Stomach (tissue), 9 donors: ENCODE data around the gene DDAH1. TPM values are rescaled to one million over a fixed set of nuclear protein-coding genes. Genes with fewer than 3 reads are reported as not detected.
A peak's percentile ranks its signal among the peaks of the same experiment; 100 is the strongest.

ENCODE experiments used
- DNase-seq, 2 donors: peaks; one replicate each; pipeline versions ENCODE4 v3.0.0 to v3.0.0-alpha.2; 2013 to 2019
- H3K27ac ChIP-seq, 5 donors: fragments of 200-600 bp in 4 of 5; sonication (generic) in 4 of 5; one replicate each; pipeline ENCODE4 v1.5.1; 2013 to 2019; ENCODE audit warnings: mild to moderate bottlenecking in 1 of 5, moderate library complexity in 1 of 5
- H3K27me3 ChIP-seq, 3 donors: fragments of 200-600 bp; sonication (generic); one replicate each; pipeline ENCODE4 v1.5.1; 2017 to 2019; ENCODE audit warnings: mixed run types in 1 of 3
- H3K36me3 ChIP-seq, 4 donors: fragments of 200-600 bp; sonication (generic); 1 replicate in 3 of 4; 2 replicates in 1 of 4; pipeline ENCODE4 v1.5.1; 2016 to 2019
- H3K4me1 ChIP-seq, 4 donors: fragments of 200-600 bp; sonication (generic); one replicate each; pipeline ENCODE4 v1.5.1; 2016 to 2019
- H3K4me3 ChIP-seq, 4 donors: fragments of 200-600 bp; sonication (generic) in 3 of 4; one replicate each; pipeline ENCODE4 v1.5.1; 2016 to 2019; ENCODE audit warnings: mild to moderate bottlenecking in 1 of 4
- H3K9me3 ChIP-seq, 4 donors: fragments of 200-600 bp; sonication (generic); one replicate each; pipeline ENCODE4 v1.5.1; 2016 to 2019
- CTCF ChIP-seq, 7 experiments: fragments of 450-650 bp in 4 of 7; fragments of 200-600 bp in 3 of 7; sonication (generic) in 3 of 7; IDR thresholded peaks; one replicate each; pipeline ENCODE4 v1.5.1; 2016 to 2019; ENCODE audit warnings: antibody characterized with exemption in 7 of 7, control low read depth in 2 of 7, mild to moderate bottlenecking in 1 of 7
- EP300 ChIP-seq: sonication (generic); formaldehyde crosslinking; IDR thresholded peaks from one replicate; pipeline ENCODE4 v1.6.1; 2017; ENCODE audit warnings: antibody characterized with exemption
- POLR2A ChIP-seq, 4 donors: fragments of 450-650 bp; IDR thresholded peaks; one replicate each; pipeline ENCODE4 v1.6.1; 2016; ENCODE audit warnings: antibody characterized with exemption in 4 of 4, control low read depth in 2 of 4, mild to moderate bottlenecking in 1 of 4, moderate library complexity in 1 of 4
- POLR2AphosphoS5 ChIP-seq, 3 donors: sonication (generic); formaldehyde crosslinking; IDR thresholded peaks; one replicate each; pipeline ENCODE4 v1.6.1; 2016; ENCODE audit warnings: antibody characterized with exemption in 3 of 3
- WGBS, 5 donors: extraction: QIAGEN DNeasy Blood & Tissue Kit in 3 of 5; methylation state at CpG; one replicate each; pipeline versions ENCODE4 v1.1.5 to v1.1.7; 2013 to 2018; 5-methylcytosine and 5-hydroxymethylcytosine counted together
- intact Hi-C: fragments of 100-400 bp; cut with DNase I; formaldehyde crosslinking; loops from one replicate; pipeline ENCODE4 v1.15.1; 2023; ENCODE audit warnings: low total_unique reads
- polyA plus RNA-seq, 3 donors: library from polyadenylated mRNA; stranded (reverse); fragments of 200-250 nt; gene quantifications; one replicate each; pipeline ENCODE4 v1.2.3, GENCODE V29; 2013
- total RNA-seq, 5 donors: library from RNA; depleted of rRNA; stranded (reverse); fragments of >200 nt; gene quantifications; one replicate each; pipeline versions ENCODE4 v1.1.0 to v1.2.3, GENCODE V29; 2014 to 2016
- donor health status: healthy with polysubstance abuse.
- donor health status: Bipolar disorder and iron deficiency.
- donor health status: healthy.

The DDAH1 gene
- total and polyA plus RNA-seq, 8 donors, result 10.6 to 113 (median 42.3) TPM

GRCh38 chr1:85409516-85409915 is 55.4 kb downstream of the DDAH1 start:
- H3K4me3 ChIP-seq, result no peak overlapping the region
- no peak for TF ChIP-seq CTCF (IDR thresholded peaks at IDR 0.05)
- no peak for TF ChIP-seq POLR2AphosphoS5 (IDR thresholded peaks at IDR 0.05)
- no peak for TF ChIP-seq POLR2A (IDR thresholded peaks at IDR 0.05)
- no peak for TF ChIP-seq EP300
- H3K9me3 ChIP-seq, result no peaks in the 10 kb centered on the region
- 60 to 88% (median 72%) methylated on average over 3 of the region's 3 CpGs for WGBS, 5 donors
- intact Hi-C loops, result no loop called here
- no peak overlapping the region for H3K27ac ChIP-seq
- no peaks in the 10 kb centered on the region for H3K27me3 ChIP-seq
- DNase-seq, result no peak
- H3K4me1 ChIP-seq, result peaks cover 0 to 46% (median 18%) of the 10 kb centered on the region in 4 donors
- no peaks in the 10 kb centered on the region for H3K36me3 ChIP-seq

GRCh38 chr1:85407746-85408377 is 57.1 kb downstream of the DDAH1 start:
- Histone ChIP-seq H3K4me3 (no peak overlapping the region), H3K27ac (peak overlapping the region in 4 of 5 donors; percentile 53 to 79 (median 70)), H3K36me3 (no peaks in the 10 kb centered on the region), H3K27me3 (no peaks in the 10 kb centered on the region), H3K4me1 (peaks cover 0 to 62% (median 21%) of the 10 kb centered on the region in 4 donors), H3K9me3 (no peaks in the 10 kb centered on the region)
- TF ChIP-seq POLR2AphosphoS5 (IDR thresholded peaks at IDR 0.05), result no peak
- TF ChIP-seq CTCF (IDR thresholded peaks at IDR 0.05), result no peak
- no peak for TF ChIP-seq EP300
- no peak for TF ChIP-seq POLR2A (IDR thresholded peaks at IDR 0.05)
- intact Hi-C loops, result no loop called here
- WGBS, 5 donors, result 57 to 69% (median 64%) methylated on average over 5 of the region's 5 CpGs
- DNase-seq, result no peak

- TF ChIP-seq POLR2A (IDR thresholded peaks at IDR 0.05) (no peak), POLR2AphosphoS5 (IDR thresholded peaks at IDR 0.05) (peak in 2 of 3 donors; percentile 8 to 75), EP300 (no peak), CTCF (IDR thresholded peaks at IDR 0.05) (no peak)
- no peaks in the 10 kb centered on the region for H3K9me3 ChIP-seq
- H3K4me3 ChIP-seq, result no peak overlapping the region
- peak; percentile 39 to 92 for DNase-seq
- H3K27ac ChIP-seq, result peak overlapping the region in 4 of 5 donors; percentile 53 to 79 (median 70)
- no peaks in the 10 kb centered on the region for H3K27me3 ChIP-seq
- WGBS, 5 donors, result 13 to 26% (median 17%) methylated on average over 3 of the region's 3 CpGs
- intact Hi-C loops, result no loop called here
- peaks cover 0 to 63% (median 22%) of the 10 kb centered on the region in 4 donors for H3K4me1 ChIP-seq
- no peaks in the 10 kb centered on the region for H3K36me3 ChIP-seq
Observed at GRCh38 chr1:85406887-85407533, 57.9 kb downstream of the DDAH1 start.

GRCh38 chr1:85406081-85406480 is 58.9 kb downstream of the DDAH1 start:
- H3K9me3 ChIP-seq, result no peaks in the 10 kb centered on the region
- H3K27me3 ChIP-seq, result no peaks in the 10 kb centered on the region
- TF ChIP-seq CTCF (IDR thresholded peaks at IDR 0.05), result no peak
- no peak for TF ChIP-seq POLR2A (IDR thresholded peaks at IDR 0.05)
- no peak for TF ChIP-seq EP300
- TF ChIP-seq POLR2AphosphoS5 (IDR thresholded peaks at IDR 0.05), result no peak
- H3K27ac ChIP-seq, result peak overlapping the region in 3 of 5 donors; percentile 53 to 79 (median 73)
- WGBS, 5 donors, result 81 to 94% (median 92%) methylated on average over 1 of the region's 1 CpG
- no peaks in the 10 kb centered on the region for H3K36me3 ChIP-seq
- H3K4me1 ChIP-seq, result peaks cover 0 to 56% (median 22%) of the 10 kb centered on the region in 4 donors
- intact Hi-C loops, result no loop called here
- no peak for DNase-seq
- no peak overlapping the region for H3K4me3 ChIP-seq
